GM19240 (cell line): Measurements from ENCODE around the gene TSSK2.

Source experiments
- DNase-seq: peaks from one replicate; pipeline ENCODE4 v3.0.0; 2011; ENCODE audit warnings: low spot score; ENCODE audit not compliant: insufficient read length

Gene TSSK2

DNA sequence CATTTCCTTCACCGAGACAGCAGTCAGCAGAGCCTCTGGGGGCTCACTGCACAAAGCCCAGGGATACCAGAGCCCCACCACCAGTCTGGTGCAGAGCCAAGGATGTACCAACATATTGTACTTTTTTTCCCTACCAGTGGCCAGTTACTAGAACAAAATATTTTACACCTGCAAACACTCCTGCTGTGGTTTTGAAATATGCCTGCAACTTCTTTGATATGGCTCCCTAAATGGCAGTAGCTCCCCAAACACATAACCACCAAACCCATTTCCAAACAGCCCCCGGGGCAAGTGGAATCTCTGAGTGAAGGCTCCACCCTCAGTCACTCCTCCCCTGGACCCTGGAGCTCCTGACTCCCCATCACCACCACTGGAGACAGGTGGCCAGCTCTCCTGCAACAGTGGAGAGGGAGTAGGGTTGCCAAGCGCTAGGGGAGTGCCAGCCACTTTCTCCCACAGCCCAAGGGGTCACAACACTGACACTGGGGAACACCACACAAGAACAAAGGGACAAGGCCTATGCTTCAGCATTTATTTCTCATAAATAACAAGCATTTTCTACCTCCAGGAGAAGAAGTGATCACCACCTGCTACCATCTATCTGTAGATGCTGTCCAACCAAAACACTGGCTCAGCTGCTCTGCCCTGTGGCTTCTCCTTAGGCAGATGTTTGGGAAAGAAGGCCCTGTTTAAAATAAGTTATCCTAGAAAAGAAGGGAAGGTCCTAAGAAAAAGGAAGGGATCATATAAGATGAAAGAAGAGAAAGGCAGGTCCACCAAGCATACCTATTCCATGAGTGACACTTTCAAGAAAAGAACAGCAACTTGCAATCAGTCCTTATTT is 24.0 kb upstream of the TSSK2 start:
- no peak for DNase-seq

- no peak for DNase-seq
These were observed 23.4 kb upstream of the TSSK2 start for GRCh38 chr22:19107730-19108074.

DNA sequence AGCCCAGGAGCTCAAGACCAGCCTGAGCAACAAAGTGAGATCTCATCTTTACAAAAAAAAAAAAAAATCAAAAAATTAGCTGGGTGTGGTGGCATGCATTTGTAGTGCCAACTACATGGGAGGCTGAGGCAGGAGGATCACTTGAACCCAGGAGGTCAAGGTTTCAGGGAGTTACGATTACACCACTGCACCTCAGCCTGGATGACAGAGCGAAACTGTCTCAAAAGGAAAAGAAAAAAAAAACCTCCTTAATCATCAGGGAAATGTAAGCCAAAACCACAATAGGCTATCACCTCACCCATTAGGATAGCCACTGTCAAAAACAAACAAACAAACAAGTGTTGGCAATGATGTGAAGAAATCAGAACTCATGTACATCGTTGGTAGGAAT is 22.3 kb upstream of the TSSK2 start:
- no peak for DNase-seq

DNA sequence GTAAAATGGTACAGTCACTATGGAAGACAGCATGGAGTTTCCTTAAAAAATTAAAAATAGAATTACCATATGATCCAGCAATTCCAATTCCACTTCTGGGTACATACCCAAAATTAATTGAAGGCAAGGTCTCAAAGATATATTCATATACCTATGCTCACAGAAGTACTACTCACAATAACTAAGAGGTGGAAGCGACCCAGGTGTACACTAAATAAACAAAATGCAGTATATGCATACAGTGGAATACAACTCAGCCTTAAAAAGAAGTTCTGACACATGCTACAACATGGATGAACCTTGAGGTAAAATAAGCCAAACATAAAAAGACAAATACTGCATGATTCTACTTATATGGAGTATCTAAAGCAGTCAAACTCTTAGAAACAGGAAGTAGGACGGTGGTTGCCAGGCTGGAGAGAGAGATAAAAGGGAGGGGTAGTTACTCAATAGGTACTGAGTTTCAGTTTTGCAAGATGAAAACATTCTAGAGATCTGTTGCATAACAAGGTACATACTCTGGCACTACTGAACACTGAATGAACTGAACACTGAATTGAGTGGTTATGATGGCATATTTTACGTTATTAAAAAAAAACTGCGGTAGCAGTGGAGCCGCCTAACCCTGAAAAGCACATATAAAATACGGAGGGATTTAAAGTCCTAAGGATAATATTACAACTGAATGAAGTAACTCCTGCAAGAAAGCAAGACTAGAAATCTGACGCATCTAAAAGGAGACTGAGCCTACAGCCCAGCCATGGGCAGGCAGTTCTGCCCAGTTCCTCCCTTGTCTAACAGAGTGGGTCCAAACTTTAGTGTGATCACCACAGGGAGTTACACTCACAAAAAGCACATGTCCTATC is 21.7 kb upstream of the TSSK2 start:
- DNase-seq: no peak

- no peak for DNase-seq
These were observed 21.0 kb upstream of the TSSK2 start for GRCh38 chr22:19110064-19110458.

GRCh38 chr22:19110646-19111045 is 20.5 kb upstream of the TSSK2 start:
- DNase-seq: no peak

GRCh38 chr22:19111140-19111539 is 20.0 kb upstream of the TSSK2 start:
- DNase-seq: no peak

GRCh38 chr22:19111584-19111983 is 19.5 kb upstream of the TSSK2 start:
- DNase-seq: no peak

- DNase-seq: no peak
These were observed 17.7 kb upstream of the TSSK2 start for GRCh38 chr22:19113429-19113828.

DNA sequence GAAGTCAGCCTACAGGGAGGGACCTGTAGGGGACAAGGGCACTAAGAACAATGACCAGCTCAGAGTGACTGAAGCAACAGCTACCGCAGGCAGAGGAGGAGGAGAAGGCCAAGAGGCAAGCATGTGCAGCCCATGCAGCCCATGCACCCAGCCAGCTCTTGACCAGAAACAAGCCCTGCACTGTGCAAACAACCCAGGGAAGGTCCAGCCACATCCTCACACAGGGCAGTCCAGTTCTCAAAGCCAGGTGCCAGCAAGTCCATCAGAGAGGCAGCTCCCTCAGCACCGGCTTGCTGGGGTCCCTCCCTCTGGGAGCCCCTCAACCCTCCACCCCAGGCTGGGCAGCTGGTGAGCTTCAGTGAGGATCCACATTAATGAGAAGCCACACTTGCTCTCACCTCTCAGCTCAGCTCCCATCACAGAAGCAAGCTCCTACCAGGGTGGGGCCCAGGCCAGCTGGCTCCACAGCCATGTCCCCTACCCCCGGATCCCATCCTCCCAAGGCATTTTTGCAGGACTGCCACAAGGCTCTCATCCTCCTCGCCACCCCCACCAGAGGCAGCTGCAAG is 16.0 kb upstream of the TSSK2 start:
- no peak for DNase-seq

DNA sequence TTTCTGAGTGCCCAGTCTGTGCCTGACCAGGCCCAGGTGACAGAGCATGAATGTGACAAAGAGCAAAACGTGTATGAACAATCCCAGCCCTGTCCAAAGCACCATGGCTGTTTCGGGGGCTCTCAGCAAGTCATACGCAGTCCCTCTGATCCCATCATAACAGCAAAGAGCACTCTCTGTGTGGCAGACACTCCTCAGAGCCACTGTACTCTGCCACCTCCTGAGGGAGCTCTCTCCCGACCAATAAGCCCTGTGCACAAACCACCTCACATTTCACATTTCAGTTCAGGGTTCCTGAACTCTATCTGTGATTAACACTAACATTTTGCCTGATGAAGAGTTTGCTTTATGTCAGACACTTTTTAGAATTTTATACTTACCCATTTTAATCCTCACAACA is 15.5 kb upstream of the TSSK2 start:
- no peak for DNase-seq

- no peak for DNase-seq
These were observed 14.0 kb upstream of the TSSK2 start for GRCh38 chr22:19117111-19117512.

DNA sequence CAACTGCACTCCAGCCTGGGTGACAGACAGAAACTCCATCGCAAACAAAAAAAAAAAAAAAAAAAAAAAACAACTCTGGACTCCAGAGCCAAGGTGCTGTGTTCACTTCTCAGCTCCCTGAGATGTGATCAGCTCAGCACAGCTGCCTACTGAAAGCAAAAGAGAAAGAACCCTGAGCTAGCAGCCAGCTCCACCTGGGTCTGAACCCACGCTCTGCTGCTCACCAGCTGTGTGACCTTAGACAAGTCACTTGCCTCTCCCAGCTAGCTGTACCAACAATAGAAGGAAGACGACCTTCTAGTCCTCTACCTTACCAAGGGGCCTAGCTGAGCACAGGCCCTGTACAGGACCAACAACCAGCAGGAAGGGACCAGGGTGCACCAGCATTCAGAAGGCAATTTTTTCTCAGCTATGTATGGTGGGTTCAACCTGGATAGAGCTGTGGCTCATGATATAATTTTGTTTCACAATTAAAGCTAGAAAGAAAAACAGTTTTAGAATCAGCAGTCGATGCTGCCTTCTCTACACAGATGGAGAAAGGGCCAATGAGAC is 12.7 kb upstream of the TSSK2 start:
- peak; percentile 81 for DNase-seq

- no peak for DNase-seq
These were observed 11.2 kb upstream of the TSSK2 start for GRCh38 chr22:19119949-19120348.

DNA sequence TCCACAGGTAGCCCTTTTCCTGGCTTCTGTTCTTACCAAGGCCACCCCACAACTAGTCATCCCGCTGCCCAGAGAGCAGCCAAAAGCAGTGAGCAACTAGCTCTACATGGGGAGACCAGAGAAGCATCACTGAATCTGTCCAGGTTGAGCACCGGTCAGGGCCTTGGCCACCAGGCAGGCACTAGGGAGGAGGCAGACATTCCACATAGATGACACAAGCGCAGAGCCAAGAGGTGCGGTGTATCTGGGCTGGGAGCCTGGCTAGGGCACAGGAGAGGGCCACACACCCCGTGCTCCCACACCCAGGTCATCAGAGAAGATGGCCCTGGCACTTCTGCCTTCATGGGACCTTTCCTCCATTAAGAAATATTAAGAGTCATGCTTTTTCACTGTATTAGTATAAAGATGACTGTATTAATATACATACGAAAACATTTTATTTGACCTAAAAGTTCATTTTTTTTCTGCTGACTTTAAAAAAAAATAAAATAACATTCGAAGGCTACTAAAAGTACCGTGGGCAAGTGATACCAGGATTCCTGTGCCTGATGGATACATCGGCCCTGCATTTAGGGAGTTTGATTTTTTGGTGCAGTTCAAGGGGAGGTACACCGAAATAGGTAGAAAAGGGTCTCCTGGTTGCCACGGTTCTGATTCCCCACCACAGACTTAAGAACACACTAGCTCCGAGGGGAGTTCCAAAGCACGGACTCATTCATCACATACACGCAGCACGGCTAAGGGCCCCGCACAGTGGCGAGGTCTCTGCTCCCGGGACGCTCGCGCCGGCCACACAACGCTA is 10.1 kb upstream of the TSSK2 start:
- no peak for DNase-seq

- DNase-seq: no peak
These were observed 9.4 kb upstream of the TSSK2 start for GRCh38 chr22:19121631-19122142.

DNA sequence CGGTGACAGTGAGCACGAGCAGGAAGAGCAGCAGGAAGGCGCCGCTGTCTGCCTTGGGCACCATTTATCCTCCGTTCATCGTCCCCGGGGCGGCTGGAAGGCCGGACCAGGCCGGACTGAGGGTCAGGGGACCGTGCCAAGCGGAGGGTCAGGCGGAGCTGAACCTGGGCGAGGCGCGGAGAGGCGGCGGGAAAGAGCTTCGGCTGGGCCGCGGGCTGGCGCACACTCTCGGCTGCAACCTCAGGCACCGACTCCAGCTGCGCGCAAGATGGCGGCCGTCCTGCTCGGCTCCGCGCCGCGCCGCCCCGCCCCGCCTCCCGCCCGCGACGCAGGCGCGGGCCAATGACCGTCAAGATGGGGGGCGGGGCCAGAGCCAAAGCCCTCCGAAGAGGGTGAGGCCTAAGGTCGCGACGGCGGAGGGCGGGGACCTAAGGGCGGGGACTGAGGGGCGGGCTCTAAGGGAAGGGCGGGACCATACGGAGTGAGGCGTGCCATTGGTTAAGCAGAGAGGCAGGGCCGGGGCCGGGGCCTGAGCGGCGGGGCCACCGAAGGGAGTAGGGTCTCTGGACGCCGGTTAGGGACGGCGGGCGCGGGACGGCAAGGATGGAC is 8.9 kb upstream of the TSSK2 start, which contains the start of gene DGCR2:
DGCR2 (minus strand) TSS at position 270 of the 609 bp plus-strand sequence; CDS start at position 64, 206 bp downstream.
- peak; percentile 98 for DNase-seq

GRCh38 chr22:19122752-19123492 is 8.2 kb upstream of the TSSK2 start:
- no peak for DNase-seq

GRCh38 chr22:19123936-19124335 is 7.2 kb upstream of the TSSK2 start:
- no peak for DNase-seq

GRCh38 chr22:19124377-19124776 is 6.7 kb upstream of the TSSK2 start:
- no peak for DNase-seq
